ENCODE measurements around the gene TPCN2. TPM values are rescaled to one million over a fixed set of nuclear protein-coding genes. Genes with fewer than 3 reads are reported as not detected.
A peak's percentile ranks its signal among the peaks of the same experiment; 100 is the strongest.
"Not testable (repeated sequence)": the region's sequence is repeated elsewhere in the genome, so short reads cannot be mapped to it uniquely, and the experiment has no call there.

TPCN2 gene
- polyA plus RNA-seq, 4 donors: 13.8 to 17.1 (median 16.1) TPM

- DNase-seq (ENCODE audit: low read depth in 4 of 4, low spot score in 3 of 4): no peak
These were observed 24.7 kb downstream of the TPCN2 start for GRCh38 chr11:69073469-69073868.

GRCh38 chr11:69074375-69075140 lies 25.8 kb downstream of the TPCN2 start:
- DNase-seq (ENCODE audit: low read depth in 4 of 4, low spot score in 3 of 4): no peak

- no peak for DNase-seq (ENCODE audit: low read depth in 4 of 4, low spot score in 3 of 4)
These were observed 26.8 kb downstream of the TPCN2 start for GRCh38 chr11:69075421-69076128.

- no peak for DNase-seq (ENCODE audit: low read depth in 4 of 4, low spot score in 3 of 4)
These were observed 27.5 kb downstream of the TPCN2 start for GRCh38 chr11:69076129-69076791.

GRCh38 chr11:69076977-69077376 lies 28.2 kb downstream of the TPCN2 start:
- DNase-seq (ENCODE audit: low read depth in 4 of 4, low spot score in 3 of 4): not testable (repeated sequence)

GRCh38 chr11:69078508-69078907 lies 29.8 kb downstream of the TPCN2 start:
- DNase-seq (ENCODE audit: low read depth in 4 of 4, low spot score in 3 of 4): no peak

GRCh38 chr11:69078930-69079605 lies 30.3 kb downstream of the TPCN2 start:
- no peak for DNase-seq (ENCODE audit: low read depth in 4 of 4, low spot score in 3 of 4)

GRCh38 chr11:69079661-69080256 lies 31.0 kb downstream of the TPCN2 start:
- no peak for DNase-seq (ENCODE audit: low read depth in 4 of 4, low spot score in 3 of 4)

GRCh38 chr11:69080257-69080995 lies 31.7 kb downstream of the TPCN2 start:
- DNase-seq (ENCODE audit: low read depth in 4 of 4, low spot score in 3 of 4): no peak

- no peak for DNase-seq (ENCODE audit: low read depth in 4 of 4, low spot score in 3 of 4)
These were observed 32.4 kb downstream of the TPCN2 start for GRCh38 chr11:69081180-69081579.

- no peak for DNase-seq (ENCODE audit: low read depth in 4 of 4, low spot score in 3 of 4)
These were observed 35.0 kb downstream of the TPCN2 start for GRCh38 chr11:69083531-69084247.

- DNase-seq (ENCODE audit: low read depth in 4 of 4, low spot score in 3 of 4): no peak
These were observed 35.6 kb downstream of the TPCN2 start for GRCh38 chr11:69084371-69084770.

- DNase-seq (ENCODE audit: low read depth in 4 of 4, low spot score in 3 of 4): no peak
These were observed 36.9 kb downstream of the TPCN2 start for GRCh38 chr11:69085490-69086095.

- no peak for DNase-seq (ENCODE audit: low read depth in 4 of 4, low spot score in 3 of 4)
These were observed 37.7 kb downstream of the TPCN2 start for GRCh38 chr11:69086152-69087132.

GRCh38 chr11:69087133-69087524 lies 38.4 kb downstream of the TPCN2 start:
- no peak for DNase-seq (ENCODE audit: low read depth in 4 of 4, low spot score in 3 of 4)

- DNase-seq (ENCODE audit: low read depth in 4 of 4, low spot score in 3 of 4): no peak
These were observed 39.1 kb downstream of the TPCN2 start for GRCh38 chr11:69087811-69088210.

GRCh38 chr11:69088676-69089146 lies 40.0 kb downstream of the TPCN2 start:
- DNase-seq (ENCODE audit: low read depth in 4 of 4, low spot score in 3 of 4): peak in 3 of 4 donors; percentile 63 to 75 (median 64)
